IMR-90 (cell line): ENCODE measurements around the gene BYSL. TPM values are rescaled to one million over a fixed set of nuclear protein-coding genes. Genes with fewer than 3 reads are reported as not detected.

ENCODE experiments used
- ATAC-seq: fragments of 200-7000 bp; cut with Tn5 transposase; 2 replicates; pipeline ENCODE4 v1.9.1; 2020; ENCODE audit warnings: low read depth, mild to moderate bottlenecking, moderate library complexity
- BruUV-seq: library from RNA; stranded (reverse); fragments of 400-500 nt; replicated peaks from 2 replicates; lab custom pipeline; 2021; lab: Mats Ljungman, UMichigan
- CTCF ChIA-PET: fragments of 300-600 bp; formaldehyde crosslinking; extraction: SDS; loops from one replicate; lab custom pipeline; 2021; ENCODE audit warnings: antibody characterized with exemption; lab: Yijun Ruan, JAX
- POLR2A ChIA-PET: fragments of 300-600 bp; sonication (Branson Sonifier 250); formaldehyde crosslinking; loops from one replicate; lab custom pipeline; 2022; ENCODE audit warnings: antibody characterized with exemption; ENCODE audit not compliant: unreplicated experiment; lab: Charles Lee
- DNase-seq: peaks from one replicate; pipeline ENCODE4 v3.0.0; 2013
- H2AFZ ChIP-seq: replicated peaks from 2 replicates; pipeline ENCODE3; 2013; ENCODE audit warnings: low read length, mild to moderate bottlenecking; ENCODE audit not compliant: poor library complexity
- H2AK5ac ChIP-seq: 2 replicates; pipeline ENCODE4 v1.6.1; 2013; ENCODE audit warnings: low read depth, low read length, inconsistent platforms
- H2AK9ac ChIP-seq: replicated peaks from 2 replicates; pipeline ENCODE3; 2013; ENCODE audit warnings: mild to moderate bottlenecking, low read depth, low read length, moderate library complexity; ENCODE audit not compliant: poor library complexity
- H2BK120ac ChIP-seq: 2 replicates; pipeline ENCODE4 v1.6.1; 2013; ENCODE audit warnings: low read depth, low read length, inconsistent platforms
- H2BK15ac ChIP-seq: 3 replicates; pipeline ENCODE4 v1.6.1; 2013; ENCODE audit warnings: low read depth, low read length, inconsistent platforms
- H2BK20ac ChIP-seq: 2 replicates; pipeline ENCODE4 v1.6.1; 2013; ENCODE audit warnings: low read depth, mild to moderate bottlenecking, inconsistent platforms, low read length, moderate library complexity
- H2BK5ac ChIP-seq: 2 replicates; pipeline ENCODE4 v1.6.1; 2013; ENCODE audit warnings: mild to moderate bottlenecking, low read depth, low read length, inconsistent platforms; ENCODE audit not compliant: poor library complexity, severe bottlenecking
- H3K14ac ChIP-seq: replicated peaks from 2 replicates; pipeline ENCODE4 v1.6.1; 2013; ENCODE audit warnings: low read depth, low read length, inconsistent platforms
- H3K18ac ChIP-seq: 2 replicates; pipeline ENCODE4 v1.6.1; 2013; ENCODE audit warnings: low read depth, low read length, control low read depth
- H3K23ac ChIP-seq: 2 replicates; pipeline ENCODE4 v1.6.1; 2013; ENCODE audit warnings: low read depth, low read length, inconsistent platforms
- H3K27ac ChIP-seq: 2 replicates; pipeline ENCODE4 v1.5.1; 2013; ENCODE audit warnings: mild to moderate bottlenecking, control low read depth, low read length; ENCODE audit not compliant: insufficient read depth
- H3K27me3 ChIP-seq: 2 replicates; pipeline ENCODE4 v1.6.1; 2013; ENCODE audit warnings: low read length; ENCODE audit not compliant: control insufficient read depth, insufficient read depth
- H3K36me3 ChIP-seq: 2 replicates; pipeline ENCODE4 v1.6.1; 2013; ENCODE audit warnings: low read length, mixed read lengths; ENCODE audit not compliant: control insufficient read depth, insufficient read depth
- H3K4ac ChIP-seq: 2 replicates; pipeline ENCODE4 v1.6.1; 2013; ENCODE audit warnings: low read depth, low read length, inconsistent platforms
- H3K4me1 ChIP-seq: 2 replicates; pipeline ENCODE4 v1.6.1; 2013; ENCODE audit warnings: low read length, mixed read lengths; ENCODE audit not compliant: control insufficient read depth, insufficient read depth
- H3K4me2 ChIP-seq: 2 replicates; pipeline ENCODE4 v1.6.1; 2013; ENCODE audit warnings: low read depth, mild to moderate bottlenecking, control low read depth, low read length, moderate library complexity
- H3K4me3 ChIP-seq: 2 replicates; pipeline ENCODE4 v1.5.1; 2013; ENCODE audit warnings: low read depth, mild to moderate bottlenecking, control low read depth, low read length, moderate library complexity; ENCODE audit not compliant: insufficient read depth
- H3K56ac ChIP-seq: 2 replicates; pipeline ENCODE4 v1.6.1; 2013; ENCODE audit warnings: low read length, inconsistent platforms; ENCODE audit not compliant: insufficient read depth; ENCODE audit errors: extremely low read depth
- H3K79me1 ChIP-seq, 2 experiments: 2 replicates each; pipeline ENCODE4 v1.6.1; 2013; ENCODE audit warnings: low read length in 2 of 2, inconsistent platforms in 1 of 2, low read depth in 1 of 2
- H3K9ac ChIP-seq: 2 replicates; pipeline ENCODE4 v1.6.1; 2013; ENCODE audit warnings: low read depth, low read length, control low read depth
- H3K9me1 ChIP-seq: 2 replicates; pipeline ENCODE4 v1.6.1; 2013; ENCODE audit warnings: low read length, inconsistent platforms; ENCODE audit not compliant: insufficient read depth
- H3K9me3 ChIP-seq: 2 replicates; pipeline ENCODE4 v1.6.1; 2013; ENCODE audit warnings: low read length; ENCODE audit not compliant: control insufficient read depth, insufficient read depth
- H4K20me1 ChIP-seq: 2 replicates; pipeline ENCODE4 v1.6.1; 2013; ENCODE audit warnings: low read length, inconsistent platforms; ENCODE audit not compliant: insufficient read depth
- H4K5ac ChIP-seq: 2 replicates; pipeline ENCODE4 v1.6.1; 2013; ENCODE audit warnings: mild to moderate bottlenecking, low read depth, low read length, control low read depth
- H4K8ac ChIP-seq, 2 experiments: 2 replicates each; pipeline ENCODE4 v1.6.1; 2013; ENCODE audit warnings: low read depth in 2 of 2, low read length in 2 of 2, control low read depth in 1 of 2, inconsistent platforms in 1 of 2
- H4K91ac ChIP-seq: 2 replicates; pipeline ENCODE4 v1.6.1; 2013; ENCODE audit warnings: low read depth, low read length, inconsistent platforms; ENCODE audit not compliant: insufficient read depth
- BHLHE40 ChIP-seq: fragments of 150-350 bp; IDR thresholded peaks from 2 replicates; pipeline ENCODE4 v1.6.1; 2016; ENCODE audit warnings: mild to moderate bottlenecking, low read depth, low read length
- CEBPB ChIP-seq: IDR thresholded peaks from 2 replicates; pipeline ENCODE4 v1.6.1; 2012; ENCODE audit warnings: low read depth, low read length, improper control_type of control experiment
- CHD1 ChIP-seq: IDR thresholded peaks from 2 replicates; pipeline ENCODE4 v1.6.1; 2012; ENCODE audit warnings: low read depth, low read length, improper control_type of control experiment
- CTCF ChIP-seq: conservative IDR thresholded peaks from 2 replicates; pipeline ENCODE4 v1.5.1; 2012; ENCODE audit warnings: mild to moderate bottlenecking, low read depth, low read length, improper control_type of control experiment
- ELK1 ChIP-seq: fragments of 150-350 bp; IDR thresholded peaks from 2 replicates; pipeline ENCODE4 v1.6.1; 2016; ENCODE audit warnings: low read depth, mild to moderate bottlenecking, low read length, moderate library complexity, borderline replicate concordance
- FOS ChIP-seq: fragments of 150-350 bp; IDR thresholded peaks from 2 replicates; pipeline ENCODE4 v1.6.1; 2016; ENCODE audit warnings: low read depth, low read length
- MAFK ChIP-seq: IDR thresholded peaks from 2 replicates; pipeline ENCODE4 v1.6.1; 2012; ENCODE audit warnings: low read depth, low read length, improper control_type of control experiment
- MAZ ChIP-seq: IDR thresholded peaks from 2 replicates; pipeline ENCODE4 v1.6.1; 2012; ENCODE audit warnings: low read depth, mild to moderate bottlenecking, low read length, improper control_type of control experiment, moderate library complexity, borderline replicate concordance
- MXI1 ChIP-seq: IDR thresholded peaks from 2 replicates; pipeline ENCODE4 v1.6.1; 2012; ENCODE audit warnings: low read depth, mild to moderate bottlenecking, low read length, moderate library complexity, borderline replicate concordance
- NFE2L2 ChIP-seq: fragments of 150-350 bp; IDR thresholded peaks from 2 replicates; pipeline ENCODE4 v1.6.1; 2016; ENCODE audit warnings: low read depth, mild to moderate bottlenecking, low read length
- POLR2A ChIP-seq: IDR thresholded peaks from 2 replicates; pipeline ENCODE4 v1.6.1; 2012; ENCODE audit warnings: mild to moderate bottlenecking, low read depth, low read length
- RAD21 ChIP-seq: IDR thresholded peaks from 2 replicates; pipeline ENCODE4 v1.6.1; 2012; ENCODE audit warnings: low read length, improper control_type of control experiment
- RCOR1 ChIP-seq: IDR thresholded peaks from 2 replicates; pipeline ENCODE4 v1.6.1; 2012; ENCODE audit warnings: mild to moderate bottlenecking, low read length, improper control_type of control experiment; ENCODE audit not compliant: insufficient replicate concordance
- SMC3 ChIP-seq: fragments of 150-350 bp; IDR thresholded peaks from 2 replicates; pipeline ENCODE4 v1.6.1; 2016; ENCODE audit warnings: low read depth, mild to moderate bottlenecking, antibody characterized with exemption, low read length, moderate library complexity
- USF2 ChIP-seq: fragments of 150-350 bp; IDR thresholded peaks from 2 replicates; pipeline ENCODE4 v1.6.1; 2017; ENCODE audit warnings: mild to moderate bottlenecking, antibody characterized with exemption, low read length, low read depth
- WGBS, 2 experiments: methylation state at CpG; one replicate each; pipeline versions ENCODE4 v1.1.5 to v1.1.7; 2013; ENCODE audit warnings: missing lambda C conversion rate in 2 of 2; ENCODE audit not compliant: insufficient read length in 1 of 2; ENCODE audit errors: extremely low coverage in 2 of 2; 5-methylcytosine and 5-hydroxymethylcytosine counted together
- dilution Hi-C: fragments of 300-500 bp; cut with HindIII; formaldehyde crosslinking; loops from one replicate; pipeline ENCODE4 v1.14.3; 2018; ENCODE audit warnings: low sequenced_read_pairs; ENCODE audit not compliant: unreplicated experiment
- in situ Hi-C: fragments of 300-500 bp; cut with MboI; formaldehyde crosslinking; loops from 3 replicates; pipeline ENCODE4 v1.14.3; 2019; ENCODE audit warnings: low sequenced_read_pairs, inconsistent platforms, mixed read lengths
- intact Hi-C: fragments of 100-400 bp; cut with micrococcal nuclease; formaldehyde crosslinking; loops from 2 replicates; pipeline ENCODE4 v1.10.0; 2022
- polyA plus RNA-seq, 3 experiments: library from polyadenylated mRNA; depleted of rRNA; stranded (reverse); fragments of >200 nt; gene quantifications; 2 replicates each; pipeline ENCODE4 v1.2.3, GENCODE V29; 2012; ENCODE audit warnings: low replicate concordance in 1 of 3
- total RNA-seq: library from RNA; depleted of rRNA; stranded (reverse); fragments of >200 nt; gene quantifications from 2 replicates; pipeline ENCODE4 v1.2.3, GENCODE V29; 2012

The BYSL gene
- total and polyA plus RNA-seq, 2 of the 4 experiments (the other 2 are of a cell fraction): 26.7 to 36.3 TPM

- ATAC-seq (peak; percentile 77), DNase-seq (peak; percentile 68)
- Histone ChIP-seq H2AK5ac (no peak overlapping the region), H3K36me3 (no peaks in the 10 kb centered on the region), H4K5ac (no peak overlapping the region; the same call in 1 of the 2 replicates), H3K27me3 (no peaks in the 10 kb centered on the region), H3K9ac (no peak overlapping the region), H3K4me2 (peak overlapping the region; percentile 74), H3K9me1 (peaks cover 8% of the 10 kb centered on the region; the same call in 1 of the 2 replicates), H2AK9ac (no peak overlapping the region), H2BK15ac (peak overlapping the region; percentile 51; the same call in 1 of the 3 replicates), H3K56ac (no peak overlapping the region; the same call in 1 of the 2 replicates), H2BK20ac (peak overlapping the region; percentile 93; the same call in 1 of the 2 replicates), H3K4ac (peak overlapping the region; percentile 92; the same call in 1 of the 2 replicates), H4K8ac (peak overlapping the region in 1 of 2 experiments; percentile 59; a peak in 1 of 4 replicates), H3K79me1 (peaks cover 0 to 7% of the 10 kb centered on the region in 2 experiments; a peak in 1 of 4 replicates), H4K20me1 (peaks cover 3% of the 10 kb centered on the region; the same call in 1 of the 2 replicates), H2BK120ac (peak overlapping the region; percentile 93), H3K23ac (no peak overlapping the region), H3K4me3 (no peak overlapping the region), H3K9me3 (no peaks in the 10 kb centered on the region), H2BK5ac (peak overlapping the region; percentile 100), H3K14ac (no peak overlapping the region), H3K27ac (no peak overlapping the region), H3K4me1 (peaks cover 5% of the 10 kb centered on the region; the same call in 1 of the 2 replicates), H4K91ac (peak overlapping the region; percentile 74), H3K18ac (peak overlapping the region; percentile 48; the same call in 1 of the 2 replicates), H2AFZ (no peak overlapping the region)
- ChIA-PET CTCF (interaction anchor here (1.1 to 1.3 kb wide), 2 partner anchors 9 to 32 kb away, joined by 3 to 4 read pairs; no protein-coding TSS in a partner anchor), POLR2A (no interaction called here)
- in situ Hi-C loops: no loop called here
- TF ChIP-seq CEBPB (no peak), RAD21 (no peak), RCOR1 (no peak), MAFK (no peak), ELK1 (no peak), BHLHE40 (no peak), NFE2L2 (no peak), POLR2A (no peak), CTCF (no peak), FOS (no peak), MXI1 (no peak), USF2 (no peak), CHD1 (no peak), MAZ (no peak), SMC3 (no peak)
- dilution Hi-C loops: no loop called here
- WGBS, 2 experiments: no CpG with 5 or more reads among the region's 2 CpGs
- no TSS peak for BruUV-seq
- intact Hi-C loops: loop anchor here (2.0 kb wide), 1 partner anchor 67 kb away; no protein-coding TSS in a partner anchor
Observed at GRCh38 chr6:41878246-41878645, 43.1 kb upstream of the BYSL start.
